A673 (cell line): ENCODE data around the gene URB1.

ENCODE experiments used
- CTCF ChIP-seq: fragments of 300-800, 200-600 bp; sonication (generic); conservative IDR thresholded peaks from 2 replicates; pipeline ENCODE4 v1.5.1; 2017; ENCODE audit warnings: low read depth, mild to moderate bottlenecking, antibody characterized with exemption, low read length, moderate library complexity, mixed read lengths
- EZH2 ChIP-seq: fragments of 200-600 bp; sonication (generic); IDR thresholded peaks from 2 replicates; pipeline ENCODE4 v1.6.1; 2017; ENCODE audit warnings: borderline replicate concordance, low read depth, mild to moderate bottlenecking, mixed read lengths, antibody characterized with exemption, low read length; ENCODE audit not compliant: poor library complexity, severe bottlenecking

- TF ChIP-seq EZH2 (no peak), CTCF (no peak)
Observed at GRCh38 chr21:32307706-32308105, 85.1 kb downstream of the URB1 start.
